Suprapubic skin (tissue), 4 donors: Measurements from ENCODE around the gene SLC12A8. TPM values are rescaled to one million over a fixed set of nuclear protein-coding genes. Genes with fewer than 3 reads are reported as not detected.

Source experiments
- DNase-seq, 2 donors: peaks; one replicate each; pipeline ENCODE4 v3.0.0-alpha.2; 2019; ENCODE audit warnings: low spot score in 2 of 2
- H3K27ac ChIP-seq: fragments of 200-600 bp; sonication (generic); one replicate; pipeline ENCODE4 v1.5.1; 2019
- H3K27me3 ChIP-seq: fragments of 200-600 bp; sonication (generic); one replicate; pipeline ENCODE4 v1.5.1; 2019
- H3K36me3 ChIP-seq: fragments of 200-600 bp; sonication (generic); one replicate; pipeline ENCODE4 v1.5.1; 2019
- H3K4me1 ChIP-seq: fragments of 200-600 bp; sonication (generic); one replicate; pipeline ENCODE4 v1.5.1; 2019
- H3K4me3 ChIP-seq: fragments of 200-600 bp; sonication (generic); one replicate; pipeline ENCODE4 v1.5.1; 2019; ENCODE audit warnings: mild to moderate bottlenecking
- H3K9me3 ChIP-seq: fragments of 200-600 bp; sonication (generic); one replicate; pipeline ENCODE4 v1.5.1; 2019
- CTCF ChIP-seq, 2 donors: fragments of 200-600 bp in 1 of 2; fragments of 450-650 bp in 1 of 2; sonication (generic) in 1 of 2; IDR thresholded peaks; one replicate each; pipeline ENCODE4 v1.5.1; 2016 to 2019; ENCODE audit warnings: antibody characterized with exemption in 2 of 2, mild to moderate bottlenecking in 1 of 2, moderate library complexity in 1 of 2
- EP300 ChIP-seq: sonication (generic); formaldehyde crosslinking; IDR thresholded peaks from one replicate; pipeline ENCODE4 v1.6.1; 2017; ENCODE audit warnings: antibody characterized with exemption
- POLR2A ChIP-seq, 2 donors: fragments of 450-650 bp; IDR thresholded peaks; one replicate each; pipeline ENCODE4 v1.6.1; 2017; ENCODE audit warnings: antibody characterized with exemption in 2 of 2, mild to moderate bottlenecking in 2 of 2, moderate library complexity in 2 of 2
- POLR2AphosphoS5 ChIP-seq, 3 donors: sonication (generic); formaldehyde crosslinking; IDR thresholded peaks; one replicate each; pipeline ENCODE4 v1.6.1; 2017; ENCODE audit warnings: antibody characterized with exemption in 3 of 3
- WGBS: methylation state at CpG from one replicate; pipeline ENCODE4 v1.1.5; 2018; 5-methylcytosine and 5-hydroxymethylcytosine counted together
- total RNA-seq, 4 donors: library from RNA; depleted of rRNA; stranded (reverse); fragments of >200 nt; gene quantifications; one replicate each; pipeline ENCODE4 v1.1.0, GENCODE V29; 2016

SLC12A8 gene
- total RNA-seq, 4 donors from 2014 or later, result 2.5 to 5.8 (median 4.4) TPM

GRCh38 chr3:125125821-125126245 lies 86.7 kb downstream of the SLC12A8 start:
- Histone ChIP-seq H3K27ac (no peak overlapping the region), H3K4me1 (peaks cover 12% of the 10 kb centered on the region)

DNA sequence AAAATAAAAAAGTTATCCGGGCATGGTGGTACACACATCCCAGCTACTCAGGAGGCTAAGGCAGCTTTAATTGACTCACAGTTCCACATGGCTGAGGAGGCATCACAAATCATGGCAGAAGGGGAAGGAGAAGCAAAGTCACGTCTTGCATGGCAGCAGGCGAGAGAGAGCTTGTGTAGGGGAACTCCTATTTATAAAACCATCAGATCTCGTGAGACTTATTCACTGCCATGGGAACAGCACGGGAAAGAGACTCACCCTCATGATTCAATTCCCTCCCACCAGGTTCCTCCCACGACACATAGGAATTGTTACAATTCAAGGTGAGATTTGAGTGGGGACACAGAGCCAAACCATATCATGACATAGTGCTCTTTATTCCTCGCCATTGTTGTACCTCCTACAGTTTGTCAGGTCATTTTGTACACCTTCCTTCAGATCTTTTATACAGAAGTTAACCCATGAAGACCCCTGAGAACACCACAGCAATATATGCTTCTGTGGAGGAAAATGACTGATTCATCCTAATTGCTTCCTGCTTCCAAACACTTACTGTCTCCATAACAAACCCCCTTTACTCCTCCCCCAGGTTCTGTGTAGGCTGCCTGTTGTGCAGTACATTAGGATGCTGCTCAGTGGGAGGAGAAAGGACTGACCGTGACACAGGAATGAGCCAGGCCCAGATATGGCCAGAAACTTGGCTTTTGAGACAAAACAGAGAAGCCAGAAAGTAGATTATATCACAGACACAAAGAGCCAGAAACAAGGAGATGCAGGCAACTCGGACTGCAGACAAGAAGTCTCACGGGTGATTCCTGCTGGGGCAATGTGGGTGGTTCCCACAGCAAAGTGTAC lies 88.9 kb downstream of the SLC12A8 start:
- H3K4me1 ChIP-seq, result peaks cover 11% of the 10 kb centered on the region
- TF ChIP-seq POLR2AphosphoS5 (IDR thresholded peaks at IDR 0.05), result no peak
- no peak for TF ChIP-seq POLR2A (IDR thresholded peaks at IDR 0.05)
- no peak for TF ChIP-seq EP300
- no peak for TF ChIP-seq CTCF (IDR thresholded peaks at IDR 0.05)
- H3K36me3 ChIP-seq, result no peaks in the 10 kb centered on the region
- no peaks in the 10 kb centered on the region for H3K27me3 ChIP-seq
- WGBS, result 81% methylated on average over 10 of the region's 10 CpGs
- H3K4me3 ChIP-seq, result no peak overlapping the region
- no peak overlapping the region for H3K27ac ChIP-seq
- DNase-seq, result peak in 1 of 2 donors; percentile 16
- H3K9me3 ChIP-seq, result no peaks in the 10 kb centered on the region

More at GRCh38 chr3:125125821-125126245, 86.7 kb downstream of the SLC12A8 start:
- 51% methylated on average over 6 of the region's 6 CpGs for WGBS
- Histone ChIP-seq H3K27me3 (no peaks in the 10 kb centered on the region), H3K9me3 (no peaks in the 10 kb centered on the region), H3K4me3 (no peak overlapping the region), H3K36me3 (no peaks in the 10 kb centered on the region)
- no peak for DNase-seq
- TF ChIP-seq EP300 (no peak), POLR2AphosphoS5 (IDR thresholded peaks at IDR 0.05) (no peak), CTCF (IDR thresholded peaks at IDR 0.05) (no peak), POLR2A (IDR thresholded peaks at IDR 0.05) (no peak)

DNA sequence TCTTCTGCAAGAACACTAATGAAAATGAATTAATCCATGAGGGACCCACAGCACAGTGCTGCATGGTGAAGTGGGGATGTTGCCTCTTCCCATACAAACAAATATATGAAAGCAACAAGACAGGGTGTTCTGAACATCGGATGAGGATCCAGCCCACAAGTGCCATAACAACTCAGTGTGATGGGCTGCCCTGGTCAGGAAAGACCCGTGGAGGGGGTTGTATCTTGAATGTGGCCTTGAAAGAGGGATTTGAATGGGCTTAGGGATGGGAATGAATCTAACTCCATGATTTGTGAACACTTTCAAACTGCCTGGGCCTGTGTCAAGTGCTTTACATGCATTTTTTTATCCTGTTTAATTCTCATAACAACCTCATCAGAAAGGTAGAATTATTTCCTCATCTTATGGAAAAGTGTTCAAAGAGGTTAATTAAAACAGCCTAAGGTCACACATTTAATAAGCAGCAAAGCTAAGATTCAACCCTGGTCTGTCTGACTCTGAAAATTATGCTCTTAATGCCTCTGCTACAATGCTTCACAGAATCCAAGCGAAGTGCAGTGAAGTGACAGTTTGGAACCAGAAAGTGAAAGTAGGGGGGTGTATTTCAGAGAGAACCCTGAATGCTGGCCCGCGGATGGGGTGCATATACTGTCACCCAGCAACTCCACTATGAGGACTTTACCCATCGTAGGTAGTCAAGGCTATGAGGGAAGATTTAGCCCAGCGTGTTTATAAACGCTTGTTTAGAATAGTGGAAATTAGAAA lies 91.1 kb downstream of the SLC12A8 start:
- Histone ChIP-seq H3K4me3 (no peak overlapping the region), H3K9me3 (no peaks in the 10 kb centered on the region), H3K27ac (no peak overlapping the region), H3K4me1 (peaks cover 22% of the 10 kb centered on the region), H3K36me3 (no peaks in the 10 kb centered on the region), H3K27me3 (no peaks in the 10 kb centered on the region)
- peak in 1 of 2 donors; percentile 45 for DNase-seq
- 77% methylated on average over 8 of the region's 8 CpGs for WGBS
- TF ChIP-seq POLR2AphosphoS5 (IDR thresholded peaks at IDR 0.05), result no peak

GRCh38 chr3:125120379-125121122 lies 92.0 kb downstream of the SLC12A8 start:
- peaks cover 28% of the 10 kb centered on the region for H3K4me1 ChIP-seq
- H3K36me3 ChIP-seq, result no peaks in the 10 kb centered on the region
- no peak for TF ChIP-seq EP300
- no peak for TF ChIP-seq POLR2A (IDR thresholded peaks at IDR 0.05)
- no peak for TF ChIP-seq CTCF (IDR thresholded peaks at IDR 0.05)
- TF ChIP-seq POLR2AphosphoS5 (IDR thresholded peaks at IDR 0.05), result no peak
- no peaks in the 10 kb centered on the region for H3K9me3 ChIP-seq
- no peaks in the 10 kb centered on the region for H3K27me3 ChIP-seq
- peak in 1 of 2 donors; percentile 64 for DNase-seq
- WGBS, result 52% methylated on average over 15 of the region's 20 CpGs
- H3K27ac ChIP-seq, result no peak overlapping the region
- H3K4me3 ChIP-seq, result peak overlapping the region; percentile 13

DNA sequence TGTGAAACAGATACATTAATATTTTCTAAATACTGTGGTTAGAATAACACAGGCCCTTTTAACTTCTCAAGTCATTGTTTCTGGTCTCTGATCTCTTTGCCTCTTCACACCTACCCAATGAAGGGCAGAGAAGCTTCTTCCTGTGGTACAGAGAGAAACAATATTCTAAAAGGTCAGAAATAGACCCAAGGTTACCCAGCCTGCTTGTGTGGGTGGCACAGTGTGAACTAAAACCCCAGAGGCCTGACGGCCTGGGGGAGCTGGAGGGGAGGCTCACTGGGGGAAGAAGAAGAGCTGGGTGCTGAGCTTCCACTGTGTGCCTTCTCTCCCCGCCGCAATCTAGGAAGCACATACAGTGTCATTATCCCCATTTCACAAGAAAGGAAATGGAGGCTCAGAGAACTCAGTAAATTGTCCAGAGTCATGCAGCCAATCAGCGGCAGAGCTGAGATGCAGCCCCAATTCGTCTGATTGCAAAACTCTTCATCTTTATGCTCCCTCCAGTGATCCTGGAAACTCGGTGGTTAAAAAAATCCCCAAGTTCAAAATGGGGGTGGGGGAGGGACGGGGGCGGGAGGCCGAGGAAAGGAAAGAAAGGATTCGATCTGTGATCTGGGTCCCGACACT lies 92.7 kb downstream of the SLC12A8 start:
- peak in 1 of 2 donors; percentile 28 for DNase-seq
- Histone ChIP-seq H3K4me3 (peak overlapping the region; percentile 13), H3K9me3 (no peaks in the 10 kb centered on the region), H3K4me1 (peaks cover 28% of the 10 kb centered on the region), H3K27ac (no peak overlapping the region), H3K27me3 (no peaks in the 10 kb centered on the region), H3K36me3 (no peaks in the 10 kb centered on the region)
- no peak for TF ChIP-seq CTCF (IDR thresholded peaks at IDR 0.05)
- no peak for TF ChIP-seq POLR2AphosphoS5 (IDR thresholded peaks at IDR 0.05)
- TF ChIP-seq POLR2A (IDR thresholded peaks at IDR 0.05), result no peak
- no peak for TF ChIP-seq EP300
- 55% methylated on average over 11 of the region's 11 CpGs for WGBS
